ENCODE measurements around the gene RBM7.

The RBM7 gene

DNA sequence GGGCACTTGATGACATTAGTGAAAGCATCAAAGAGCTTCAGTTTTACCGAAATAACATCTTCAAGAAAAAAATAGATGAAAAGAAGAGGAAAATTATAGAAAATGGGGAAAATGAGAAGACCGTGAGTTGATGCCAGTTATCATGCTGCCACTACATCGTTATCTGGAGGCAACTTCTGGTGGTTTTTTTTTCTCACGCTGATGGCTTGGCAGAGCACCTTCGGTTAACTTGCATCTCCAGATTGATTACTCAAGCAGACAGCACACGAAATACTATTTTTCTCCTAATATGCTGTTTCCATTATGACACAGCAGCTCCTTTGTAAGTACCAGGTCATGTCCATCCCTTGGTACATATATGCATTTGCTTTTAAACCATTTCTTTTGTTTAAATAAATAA is 49.4 kb downstream of the RBM7 start:
- no peak for DNase-seq

DNA sequence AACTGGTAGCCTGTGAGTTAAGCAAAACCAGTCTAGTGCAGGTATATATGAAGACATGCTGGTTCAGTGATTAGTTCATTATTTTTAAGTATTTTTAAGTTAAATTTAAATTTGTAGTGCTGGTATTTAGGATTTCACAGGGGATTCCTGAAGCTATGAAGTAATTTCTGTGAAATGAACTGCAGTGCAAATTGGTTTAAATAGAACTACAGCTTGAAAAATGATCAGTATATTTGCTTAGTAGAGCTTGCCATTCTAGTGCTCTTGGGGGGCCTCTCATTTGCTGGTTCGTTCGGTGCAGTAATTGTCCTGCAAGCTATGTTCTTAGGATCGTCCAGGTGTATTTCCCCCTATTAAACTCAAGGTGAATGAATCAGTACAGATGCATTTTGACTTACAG is 51.9 kb downstream of the RBM7 start:
- no peak for DNase-seq

All from DMS79 (cell line).